HCT116 (cell line): ENCODE data around the gene HIVEP3.

Experiments used
- CBX3 ChIP-seq: IDR thresholded peaks from 2 replicates; pipeline ENCODE4 v1.6.1; 2012; ENCODE audit warnings: low read depth
- CTCF ChIP-seq, 3 experiments: fragments of 200-600 bp in 1 of 3; sonication (generic) in 1 of 3; IDR thresholded peaks in 2 of 3; conservative IDR thresholded peaks in 1 of 3; 2 replicates each; pipeline ENCODE4 v1.5.1; 2012 to 2017; ENCODE audit warnings: low read depth in 2 of 3, low read length in 2 of 3, antibody characterized with exemption in 1 of 3, borderline replicate concordance in 1 of 3, control low read depth in 1 of 3, mild to moderate bottlenecking in 1 of 3, mixed read lengths in 1 of 3, mixed run types in 1 of 3, moderate library complexity in 1 of 3; ENCODE audit not compliant: insufficient read depth in 1 of 3
- EZH2 ChIP-seq: fragments of 200-600 bp; sonication (generic); IDR thresholded peaks from 2 replicates; pipeline ENCODE4 v1.6.1; 2017; ENCODE audit warnings: antibody characterized with exemption, mixed run types
- EZH2phosphoT487 ChIP-seq: fragments of 200-600 bp; IDR thresholded peaks from 2 replicates; pipeline ENCODE4 v1.6.1; 2018; ENCODE audit warnings: antibody characterized with exemption, borderline replicate concordance
- FOSL1 ChIP-seq: IDR thresholded peaks from 2 replicates; pipeline ENCODE4 v1.6.1; 2012; ENCODE audit warnings: low read depth
- MAX ChIP-seq: IDR thresholded peaks from 2 replicates; pipeline ENCODE4 v1.6.1; 2012
- POLR2A ChIP-seq: IDR thresholded peaks from 2 replicates; pipeline ENCODE4 v1.7.0; 2011; ENCODE audit warnings: borderline replicate concordance; ENCODE audit not compliant: insufficient read depth, insufficient read length; ENCODE audit errors: extremely low read depth
- REST ChIP-seq: IDR thresholded peaks from 2 replicates; pipeline ENCODE4 v1.6.1; 2012; ENCODE audit warnings: low read depth
- ZNF274 ChIP-seq: fragments of 200-500 bp; sonication (Bioruptor generic); IDR thresholded peaks from 2 replicates; pipeline ENCODE4 v1.6.1; 2014; ENCODE audit warnings: mild to moderate bottlenecking, low read depth, low read length, inconsistent platforms
- TF ChIP-seq, protein P1 (sequence below): IDR thresholded peaks from 2 replicates; pipeline ENCODE4 v1.6.1; 2011; ENCODE audit warnings: mild to moderate bottlenecking, low read length, moderate library complexity; ENCODE audit not compliant: insufficient replicate concordance; ENCODE audit errors: extremely low read depth

DNA sequence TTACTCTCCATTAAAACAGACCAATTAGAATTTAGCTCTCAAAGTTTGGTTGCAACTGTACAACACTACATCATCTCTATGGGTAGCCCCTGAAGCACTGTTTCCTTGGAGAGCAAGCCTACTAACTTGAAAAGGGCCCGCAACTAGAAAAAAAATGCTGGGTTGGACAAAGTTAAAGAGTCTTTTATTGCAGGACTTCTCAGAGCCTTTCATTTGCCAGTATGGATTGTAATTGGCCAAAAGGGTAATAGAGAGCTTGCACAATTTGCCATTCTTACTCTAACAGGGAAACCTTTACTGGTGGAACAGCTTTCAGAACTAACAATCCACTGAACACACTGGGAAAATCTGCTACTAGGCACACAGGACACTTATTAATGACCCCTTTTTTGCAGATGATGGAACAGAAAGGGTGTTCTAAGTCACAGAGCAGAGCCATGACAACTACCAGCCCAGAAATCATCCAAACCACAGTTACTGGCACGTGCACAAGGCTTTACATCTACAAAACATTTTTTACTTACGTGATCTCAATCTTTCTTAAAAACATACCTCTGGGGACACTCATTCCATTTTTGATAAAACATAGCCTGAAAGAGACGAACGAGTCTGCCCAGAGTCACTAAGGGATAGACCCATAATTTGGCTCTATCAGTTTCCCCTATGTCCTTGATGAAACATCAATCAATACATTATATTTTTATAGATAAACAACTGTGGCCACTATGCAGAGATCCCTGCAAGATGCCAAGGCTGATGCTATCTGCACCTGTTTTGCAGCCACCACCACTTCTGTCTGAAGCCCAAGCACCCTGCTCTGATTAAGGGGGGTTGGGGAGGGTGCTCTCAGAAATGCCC is 257.9 kb downstream of the HIVEP3 start:
- TF ChIP-seq EZH2 (no peak), POLR2A (no peak), FOSL1 (no peak), CTCF (IDR thresholded peaks at IDR 0.05 in 2 of 3, conservative IDR thresholded peaks at IDR 0.05 in 1 of 3; ENCODE audit: borderline replicate concordance in 1 of 3, insufficient read depth in 1 of 3, low read depth in 2 of 3, low read length in 2 of 3) (no peak), MAX (no peak), REST (no peak), ZNF274 (no peak), EZH2phosphoT487 (no peak), CBX3 (no peak)
- TF ChIP-seq, protein P1, sequence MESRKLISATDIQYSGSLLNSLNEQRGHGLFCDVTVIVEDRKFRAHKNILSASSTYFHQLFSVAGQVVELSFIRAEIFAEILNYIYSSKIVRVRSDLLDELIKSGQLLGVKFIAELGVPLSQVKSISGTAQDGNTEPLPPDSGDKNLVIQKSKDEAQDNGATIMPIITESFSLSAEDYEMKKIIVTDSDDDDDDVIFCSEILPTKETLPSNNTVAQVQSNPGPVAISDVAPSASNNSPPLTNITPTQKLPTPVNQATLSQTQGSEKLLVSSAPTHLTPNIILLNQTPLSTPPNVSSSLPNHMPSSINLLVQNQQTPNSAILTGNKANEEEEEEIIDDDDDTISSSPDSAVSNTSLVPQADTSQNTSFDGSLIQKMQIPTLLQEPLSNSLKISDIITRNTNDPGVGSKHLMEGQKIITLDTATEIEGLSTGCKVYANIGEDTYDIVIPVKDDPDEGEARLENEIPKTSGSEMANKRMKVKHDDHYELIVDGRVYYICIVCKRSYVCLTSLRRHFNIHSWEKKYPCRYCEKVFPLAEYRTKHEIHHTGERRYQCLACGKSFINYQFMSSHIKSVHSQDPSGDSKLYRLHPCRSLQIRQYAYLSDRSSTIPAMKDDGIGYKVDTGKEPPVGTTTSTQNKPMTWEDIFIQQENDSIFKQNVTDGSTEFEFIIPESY: no peak
